HCT116 (cell line): ENCODE results near the gene DNMT1. TPM values are rescaled to one million over a fixed set of nuclear protein-coding genes. Genes with fewer than 3 reads are reported as not detected.

Experiments used
- ATAC-seq: fragments of 200-7000 bp; cut with Tn5 transposase; 2 replicates; pipeline ENCODE4 v1.9.1; 2020; ENCODE audit warnings: mild to moderate bottlenecking, moderate library complexity
- BruUV-seq: library from RNA; stranded (reverse); fragments of 400-500 nt; replicated peaks from 2 replicates; lab custom pipeline; 2021; lab: Mats Ljungman, UMichigan
- CTCF ChIA-PET: fragments of 300-600 bp; sonication (Branson Sonifier 250); formaldehyde crosslinking; loops from one replicate; lab custom pipeline; 2021; ENCODE audit warnings: antibody characterized with exemption; lab: Charles Lee
- POLR2A ChIA-PET: fragments of 300-600, 350-600 bp; sonication (Branson Sonifier 250); formaldehyde crosslinking; loops from one replicate; lab custom pipeline; 2021; ENCODE audit warnings: antibody characterized with exemption; lab: Charles Lee
- RAD21 ChIA-PET, 2 experiments: fragments of 300-600 bp; sonication (Branson Sonifier 250); formaldehyde crosslinking; loops; one replicate each; lab custom pipeline; 2023; ENCODE audit warnings: low total read pairs in 2 of 2; ENCODE audit not compliant: uncharacterized antibody in 2 of 2, unreplicated experiment in 2 of 2, low non-redundant PET in 1 of 2; lab: Charles Lee
- DNase-seq: peaks from one replicate; pipeline ENCODE4 v3.0.0-alpha.2; 2010; ENCODE audit warnings: low read depth, low spot score
- H2AFZ ChIP-seq: fragments of 200-600 bp; shearing (Covaris generic), sonication (generic); 2 replicates; pipeline ENCODE4 v1.6.1; 2017; ENCODE audit warnings: low read depth, mixed run types, mixed read lengths, antibody characterized with exemption, low read length; ENCODE audit not compliant: poor library complexity, severe bottlenecking
- H3K27ac ChIP-seq: 2 replicates; pipeline ENCODE4 v1.5.1; 2012; ENCODE audit warnings: low read depth, low read length
- H3K27me3 ChIP-seq: fragments of 200-600 bp; sonication (generic); 2 replicates; pipeline ENCODE4 v1.6.1; 2016; ENCODE audit warnings: mixed run types, low read length, mixed read lengths; ENCODE audit not compliant: insufficient read depth
- H3K36me3 ChIP-seq, 2 experiments: fragments of 200-500 bp in 1 of 2; fragments of 200-600 bp in 1 of 2; sonication (Bioruptor generic) in 1 of 2; sonication (generic) in 1 of 2; 2 replicates each; pipeline versions ENCODE4 v1.5.1 to v1.6.1; 2014 to 2016; ENCODE audit warnings: low read length in 2 of 2, inconsistent platforms in 1 of 2, mixed read lengths in 1 of 2, mixed run types in 1 of 2; ENCODE audit not compliant: insufficient read depth in 2 of 2, control insufficient read depth in 1 of 2
- H3K4me1 ChIP-seq, 2 experiments: fragments of 200-600 bp in 1 of 2; sonication (generic) in 1 of 2; 2 replicates each; pipeline versions ENCODE4 v1.5.1 to v1.6.1; 2012 to 2017; ENCODE audit warnings: low read length in 2 of 2, inconsistent platforms in 1 of 2, mild to moderate bottlenecking in 1 of 2, mixed read lengths in 1 of 2, mixed run types in 1 of 2, moderate library complexity in 1 of 2; ENCODE audit not compliant: insufficient read depth in 2 of 2, control insufficient read depth in 1 of 2
- H3K4me2 ChIP-seq: fragments of 200-600 bp; sonication (generic); 2 replicates; pipeline ENCODE4 v1.6.1; 2017; ENCODE audit warnings: mixed run types, low read length, mixed read lengths
- H3K4me3 ChIP-seq, 2 experiments: fragments of 200-600 bp in 1 of 2; sonication (generic) in 1 of 2; replicated peaks in 1 of 2; 2 replicates each; pipeline ENCODE4 v1.5.1; 2011 to 2016; ENCODE audit warnings: low read length in 2 of 2, control low read depth in 1 of 2, low read depth in 1 of 2, mild to moderate bottlenecking in 1 of 2, mixed read lengths in 1 of 2, mixed run types in 1 of 2
- H3K79me2 ChIP-seq: fragments of 200-600 bp; sonication (generic); 2 replicates; pipeline ENCODE4 v1.6.1; 2017; ENCODE audit warnings: mild to moderate bottlenecking, mixed run types, low read length, moderate library complexity, mixed read lengths; ENCODE audit not compliant: insufficient read depth
- H3K9ac ChIP-seq: fragments of 200-600 bp; sonication (generic); 2 replicates; pipeline ENCODE4 v1.6.1; 2016; ENCODE audit warnings: low read length, mixed read lengths
- H3K9me2 ChIP-seq: fragments of 200-600 bp; sonication (generic), shearing (Covaris generic); 2 replicates; pipeline ENCODE4 v1.6.1; 2017; ENCODE audit warnings: mixed run types, mild to moderate bottlenecking, moderate library complexity; ENCODE audit not compliant: insufficient read depth
- H3K9me3 ChIP-seq, 2 experiments: fragments of 200-500 bp in 1 of 2; fragments of 200-600 bp in 1 of 2; sonication (Bioruptor generic) in 1 of 2; sonication (generic) in 1 of 2; 2 replicates each; pipeline ENCODE4 v1.6.1; 2014 to 2017; ENCODE audit warnings: low read length in 2 of 2, mixed read lengths in 2 of 2, inconsistent platforms in 1 of 2, low read depth in 1 of 2, mild to moderate bottlenecking in 1 of 2, mixed run types in 1 of 2, moderate library complexity in 1 of 2; ENCODE audit not compliant: control insufficient read depth in 1 of 2, insufficient read depth in 1 of 2
- H4K20me1 ChIP-seq: fragments of 200-600 bp; sonication (generic), shearing (Covaris generic); 2 replicates; pipeline ENCODE4 v1.6.1; 2017; ENCODE audit warnings: mixed run types, mild to moderate bottlenecking, moderate library complexity; ENCODE audit not compliant: insufficient read depth
- ATF3 ChIP-seq: IDR thresholded peaks from 2 replicates; pipeline ENCODE4 v1.6.1; 2012
- CBX3 ChIP-seq: IDR thresholded peaks from 2 replicates; pipeline ENCODE4 v1.6.1; 2012; ENCODE audit warnings: low read depth
- EGR1 ChIP-seq: IDR thresholded peaks from 2 replicates; pipeline ENCODE4 v1.6.1; 2012; ENCODE audit warnings: low read depth
- EZH2 ChIP-seq: fragments of 200-600 bp; sonication (generic); IDR thresholded peaks from 2 replicates; pipeline ENCODE4 v1.6.1; 2017; ENCODE audit warnings: antibody characterized with exemption, mixed run types
- MAX ChIP-seq: IDR thresholded peaks from 2 replicates; pipeline ENCODE4 v1.6.1; 2012
- POLR2A ChIP-seq: IDR thresholded peaks from 2 replicates; pipeline ENCODE4 v1.7.0; 2011; ENCODE audit warnings: borderline replicate concordance; ENCODE audit not compliant: insufficient read depth, insufficient read length; ENCODE audit errors: extremely low read depth
- POLR2AphosphoS5 ChIP-seq: IDR thresholded peaks from 2 replicates; pipeline ENCODE4 v1.6.1; 2011; ENCODE audit warnings: mild to moderate bottlenecking, low read depth, low read length, moderate library complexity
- SP1 ChIP-seq: IDR thresholded peaks from 2 replicates; pipeline ENCODE4 v1.6.1; 2012; ENCODE audit warnings: low read depth
- SRF ChIP-seq: IDR thresholded peaks from 2 replicates; pipeline ENCODE4 v1.6.1; 2012; ENCODE audit warnings: low read depth
- TCF7L2 ChIP-seq: IDR thresholded peaks from 2 replicates; pipeline ENCODE4 v1.7.0; 2011; ENCODE audit warnings: borderline replicate concordance, inconsistent platforms; ENCODE audit not compliant: insufficient read depth, insufficient read length; ENCODE audit errors: extremely low read depth
- ZNF274 ChIP-seq: fragments of 200-500 bp; sonication (Bioruptor generic); IDR thresholded peaks from 2 replicates; pipeline ENCODE4 v1.6.1; 2014; ENCODE audit warnings: mild to moderate bottlenecking, low read depth, low read length, inconsistent platforms
- intact Hi-C: fragments of 100-400 bp; cut with micrococcal nuclease; formaldehyde crosslinking; loops from 2 replicates; pipeline ENCODE4 v1.10.0; 2022
- total RNA-seq: library from RNA; stranded (reverse); gene quantifications from one replicate; pipeline ENCODE4 v1.2.1, GENCODE V29; 2021; ENCODE audit not compliant: unreplicated experiment

Gene DNMT1
- total RNA-seq, 1 experiment from 2014 or later = 235 TPM

- no peak for DNase-seq
- H3K4me1 ChIP-seq = peaks cover 8 to 47% of the 10 kb centered on the region in 2 experiments
- H3K27me3 ChIP-seq = no peaks in the 10 kb centered on the region
- no peak for ATAC-seq
- H3K9me3 ChIP-seq = no peaks in the 10 kb centered on the region
- intact Hi-C loops = no loop called here
- H3K27ac ChIP-seq = no peak overlapping the region
- BruUV-seq = no TSS peak
- no peak overlapping the region for H3K4me2 ChIP-seq
- CTCF ChIA-PET = no interaction called here
- no peak overlapping the region for H3K9ac ChIP-seq
- H3K79me2 ChIP-seq = peaks cover 46% of the 10 kb centered on the region
- H3K36me3 ChIP-seq = peaks cover 36 to 49% of the 10 kb centered on the region in 2 experiments
- H2AFZ ChIP-seq = no peak overlapping the region
- no peaks in the 10 kb centered on the region for H3K9me2 ChIP-seq
- POLR2A ChIA-PET = no interaction called here
- RAD21 ChIA-PET = no interaction called here
- H3K4me3 ChIP-seq = no peak overlapping the region
- TF ChIP-seq POLR2AphosphoS5 (no peak), MAX (no peak), EGR1 (no peak), ZNF274 (no peak), ATF3 (no peak), CBX3 (no peak), SRF (no peak), TCF7L2 (no peak), POLR2A (no peak), SP1 (no peak), EZH2 (no peak)
- TF ChIP-seq, all 23 proteins: peak for 0
- H4K20me1 ChIP-seq = no peaks in the 10 kb centered on the region
Measured at GRCh38 chr19:10110972-10111317, 83.8 kb downstream of the DNMT1 start.
